Measurements from ENCODE around the gene MYOF. TPM values are rescaled to one million over a fixed set of nuclear protein-coding genes. Genes with fewer than 3 reads are reported as not detected.
A peak's percentile ranks its signal among the peaks of the same experiment; 100 is the strongest.

Gene MYOF
- total RNA-seq, 2 experiments from 2014 or later: 4.9 to 5.4 TPM

DNA sequence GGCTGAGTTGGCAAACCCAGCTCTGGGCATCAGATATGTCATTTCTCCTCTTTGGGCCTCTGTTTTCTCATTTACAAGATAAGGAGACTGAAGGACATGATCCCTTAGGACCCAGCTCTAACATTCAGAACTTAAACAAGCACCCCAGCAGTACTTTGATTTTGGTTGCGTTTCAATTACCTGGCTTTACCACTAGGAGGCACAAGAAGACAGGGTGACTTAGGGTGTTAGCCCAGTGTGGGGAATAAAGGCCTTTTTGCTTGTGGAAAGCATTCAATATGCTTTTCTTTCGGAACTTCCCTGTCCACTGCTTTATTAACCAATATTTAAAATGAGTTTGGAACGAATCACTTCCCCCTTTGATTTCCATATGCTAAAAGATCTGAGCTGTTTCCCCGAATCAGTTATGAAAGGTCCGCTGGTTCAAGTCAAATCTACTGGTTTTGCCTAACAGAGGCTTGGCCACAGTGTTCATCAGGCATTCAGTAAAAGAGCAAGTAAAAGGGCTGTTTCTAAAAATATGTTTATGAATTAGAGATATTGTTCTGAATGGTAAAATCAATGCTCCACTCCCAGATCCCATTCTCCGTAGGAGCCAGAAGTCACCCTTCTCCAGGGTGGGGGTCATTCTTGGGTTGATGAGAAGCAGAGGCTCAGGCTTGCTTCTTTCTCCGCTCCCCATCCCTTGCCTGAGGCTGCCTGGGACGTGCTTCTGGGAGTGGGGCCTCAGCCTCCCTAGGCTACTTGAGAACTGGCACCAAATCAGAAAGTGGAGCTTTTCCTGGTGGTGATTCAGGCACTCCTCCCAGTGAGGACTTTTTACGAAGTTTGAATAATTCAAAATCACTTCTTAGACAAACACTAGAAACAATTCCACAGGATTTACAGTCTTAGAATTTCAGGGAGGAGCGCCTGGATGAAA lies 105.5 kb downstream of the MYOF start:
- Mint-ChIP-seq H3K4me3 (no peak overlapping the region), H3K27me3 (peaks cover 4% of the 10 kb centered on the region), H3K27ac (peak overlapping the region; percentile 40), H3K4me1 (ENCODE audit: low read depth) (peaks cover 35% of the 10 kb centered on the region), H3K36me3 (ENCODE audit: low read depth) (no peaks in the 10 kb centered on the region), H3K9me3 (no peaks in the 10 kb centered on the region)
- intact Hi-C loops (cut with micrococcal nuclease): loop anchor here (1.0 kb wide), 1 partner anchor 106 kb away; the partner anchor contains the start of gene MYOF
- TF ChIP-seq CTCF (IDR thresholded peaks at IDR 0.05): peak; percentile 90
- CTCF ChIA-PET: interaction anchor here (0.6 to 18.2 kb wide), 54 partner anchors 9 to 491 kb away, joined by 3 to 595 read pairs (median 4); partner anchors contain the start of genes CEP55 and MYOF
- POLR2A ChIA-PET: interaction anchor here (0.6 to 1.9 kb wide), 5 partner anchors 11 to 139 kb away, joined by 3 to 10 read pairs (median 3); partner anchors contain the start of gene MYOF
- DNase-seq: peak; percentile 39
- ATAC-seq: peak; percentile 48

DNA sequence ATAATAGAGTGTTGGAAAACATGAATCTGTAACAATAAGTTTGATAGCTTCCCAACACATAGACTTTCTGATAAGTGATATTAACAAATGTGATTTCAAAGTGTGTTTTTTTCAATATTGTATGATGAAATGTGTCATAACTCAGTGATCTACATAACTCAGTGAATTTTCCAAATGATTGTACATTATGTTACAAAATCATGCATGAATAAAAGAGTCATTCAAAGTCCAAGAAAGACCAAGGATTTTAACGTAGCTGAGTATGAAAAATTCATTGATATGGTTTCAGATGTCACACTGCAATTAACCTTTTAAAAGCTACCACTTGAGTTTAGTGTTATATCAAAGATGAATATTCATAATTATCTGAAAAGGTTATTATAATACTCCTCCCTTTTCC lies 111.2 kb downstream of the MYOF start:
- intact Hi-C loops (cut with micrococcal nuclease): no loop called here
- ChIA-PET CTCF (interaction anchor here (0.5 to 18.2 kb wide), 7 partner anchors 13 to 255 kb away, joined by 3 to 595 read pairs (median 4); partner anchors contain the start of gene MYOF), POLR2A (no interaction called here)
- no peak for TF ChIP-seq CTCF (IDR thresholded peaks at IDR 0.05)
- H3K36me3 Mint-ChIP-seq (ENCODE audit: low read depth): no peaks in the 10 kb centered on the region
- no peaks in the 10 kb centered on the region for H3K4me1 Mint-ChIP-seq (ENCODE audit: low read depth)
- H3K27ac Mint-ChIP-seq: no peak overlapping the region
- no peaks in the 10 kb centered on the region for H3K9me3 Mint-ChIP-seq
- ATAC-seq (no peak), DNase-seq (no peak)
- no peak overlapping the region for H3K4me3 Mint-ChIP-seq
- peaks cover 4% of the 10 kb centered on the region for H3K27me3 Mint-ChIP-seq

- Mint-ChIP-seq H3K4me3 (no peak overlapping the region), H3K27ac (no peak overlapping the region), H3K4me1 (ENCODE audit: low read depth) (no peaks in the 10 kb centered on the region), H3K9me3 (no peaks in the 10 kb centered on the region), H3K36me3 (ENCODE audit: low read depth) (no peaks in the 10 kb centered on the region), H3K27me3 (peaks cover 4% of the 10 kb centered on the region)
- ChIA-PET CTCF (interaction anchor here (1.2 to 3.7 kb wide), 5 partner anchors 7 to 141 kb away, joined by 3 to 27 read pairs (median 11); partner anchors contain the start of gene MYOF), POLR2A (no interaction called here)
- TF ChIP-seq CTCF (IDR thresholded peaks at IDR 0.05): no peak
- DNase-seq: no peak
- no peak for ATAC-seq
- intact Hi-C loops (cut with micrococcal nuclease): no loop called here
Measured at GRCh38 chr10:93369588-93370164, 112.5 kb downstream of the MYOF start.

DNA sequence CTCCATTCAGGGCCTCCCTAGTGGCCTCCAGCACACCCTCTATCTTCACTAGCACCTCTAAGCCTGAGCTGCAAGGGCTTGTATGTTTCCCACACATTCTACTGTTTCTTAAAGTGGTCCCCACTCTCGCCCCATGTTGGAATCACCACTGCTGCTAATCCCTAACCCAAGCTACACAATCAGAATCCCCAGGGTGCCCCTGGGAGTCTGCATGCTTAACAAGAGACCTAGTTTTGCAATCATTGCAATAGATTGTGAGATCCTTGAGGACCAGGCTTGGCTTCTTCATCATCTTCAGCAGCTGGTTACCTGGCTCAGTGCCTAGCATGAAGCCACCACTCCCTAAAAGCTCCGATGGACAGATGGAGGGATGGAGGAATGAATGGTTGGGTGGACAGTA lies 113.9 kb downstream of the MYOF start:
- TF ChIP-seq CTCF (IDR thresholded peaks at IDR 0.05): no peak
- Mint-ChIP-seq H3K4me3 (no peak overlapping the region), H3K27ac (no peak overlapping the region), H3K4me1 (ENCODE audit: low read depth) (no peaks in the 10 kb centered on the region), H3K27me3 (no peaks in the 10 kb centered on the region), H3K36me3 (ENCODE audit: low read depth) (no peaks in the 10 kb centered on the region), H3K9me3 (no peaks in the 10 kb centered on the region)
- ATAC-seq (no peak), DNase-seq (no peak)
- CTCF ChIA-PET: interaction anchor here (0.9 to 3.7 kb wide), 7 partner anchors 8 to 143 kb away, joined by 3 to 27 read pairs (median 6); partner anchors contain the start of gene MYOF
- intact Hi-C loops (cut with micrococcal nuclease): no loop called here
- POLR2A ChIA-PET: no interaction called here

Data from activated CD8-positive, alpha-beta T cell treated with anti-CD3 and anti-CD28 coated beads for 36 hours (primary cell).